ENCODE results near the gene GOLGA1.
"Not testable (repeated sequence)": the region's sequence is repeated elsewhere in the genome, so short reads cannot be mapped to it uniquely, and the experiment has no call there.

GOLGA1 gene

DNA sequence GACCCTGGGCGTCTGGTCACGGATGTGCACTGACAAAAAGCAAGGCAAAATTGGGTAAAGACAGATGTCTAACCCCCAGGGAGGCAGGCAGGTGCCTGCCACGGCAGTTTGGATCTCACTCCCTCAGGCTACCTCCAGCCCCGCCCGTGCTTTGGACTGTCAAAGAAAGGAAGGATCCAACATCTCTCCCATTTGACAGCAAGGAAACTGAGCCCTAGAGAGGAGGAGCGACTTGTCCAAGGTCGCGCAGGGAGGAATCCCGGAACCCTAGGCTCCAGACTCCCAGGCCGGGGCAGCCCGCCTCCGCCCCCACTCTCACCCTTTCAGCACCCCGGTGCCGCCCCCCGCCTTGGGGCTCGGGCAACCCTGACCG is 376 bp downstream of the GOLGA1 start:
- DNase-seq: no peak

DNA sequence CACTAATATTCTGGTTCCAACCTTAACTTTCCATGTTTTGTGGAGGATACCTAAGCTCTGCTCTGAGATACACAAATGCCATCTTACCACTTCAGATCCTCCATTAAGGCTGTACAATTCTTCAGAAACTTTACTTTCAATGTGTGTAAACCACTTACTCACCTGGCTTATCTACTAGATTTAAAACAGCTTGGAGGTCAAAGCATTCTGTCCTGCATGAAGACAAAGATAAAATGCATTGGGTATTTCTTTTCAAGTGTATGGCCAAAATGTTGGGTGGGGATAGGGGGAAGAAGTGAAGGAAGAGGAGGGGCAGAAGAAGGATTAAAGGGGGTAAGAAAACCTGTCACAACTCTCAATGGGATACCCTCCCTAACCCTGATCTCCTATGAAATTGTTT is 939 bp downstream of the GOLGA1 start:
- no peak for DNase-seq

- no peak for DNase-seq
Observed at GRCh38 chr9:124934290-124934689, 6.6 kb downstream of the GOLGA1 start.

DNA sequence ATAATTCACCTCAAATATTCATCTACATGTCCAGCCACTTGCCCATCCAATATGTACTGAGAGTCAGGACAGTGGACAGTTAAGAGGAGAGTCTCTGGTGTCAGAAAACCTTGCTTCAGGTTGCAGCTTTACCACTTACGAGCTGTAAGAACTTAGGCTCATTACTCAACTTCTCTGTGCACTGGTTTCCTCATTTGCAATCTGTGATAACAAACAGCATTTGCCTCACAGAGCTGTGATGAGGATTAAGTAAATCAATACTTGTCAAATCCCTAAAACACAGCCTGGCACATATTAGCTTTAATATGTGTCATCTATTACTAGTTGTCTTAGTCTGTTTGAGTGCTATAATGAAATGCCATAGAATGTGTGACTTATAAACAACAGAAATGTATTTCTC is 8.6 kb downstream of the GOLGA1 start:
- DNase-seq: no peak

- DNase-seq: no peak
Observed at GRCh38 chr9:124929464-124929863, 11.4 kb downstream of the GOLGA1 start.

DNA sequence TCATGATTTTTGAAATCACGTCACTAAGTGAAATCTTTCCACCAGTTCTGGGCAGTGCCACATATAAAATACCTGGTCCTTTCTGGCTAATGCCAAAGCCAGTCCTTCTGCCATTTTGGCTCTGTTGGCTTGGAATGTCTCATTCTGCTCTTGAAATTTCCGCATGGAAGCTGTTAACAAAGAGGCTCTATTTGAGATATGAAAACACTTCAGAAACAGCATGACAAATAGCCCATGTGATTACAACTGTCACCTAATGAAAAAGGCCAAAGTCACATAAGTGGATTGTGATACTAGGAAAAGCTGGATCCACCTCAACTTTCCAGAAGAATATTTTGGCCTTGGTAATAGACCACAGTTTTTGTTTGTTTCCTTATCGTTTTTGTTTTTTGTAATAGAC is 12.8 kb downstream of the GOLGA1 start:
- no peak for DNase-seq

- DNase-seq: not testable (repeated sequence)
Observed at GRCh38 chr9:124920394-124920793, 20.5 kb downstream of the GOLGA1 start.

- DNase-seq: no peak
Observed at GRCh38 chr9:124914753-124915405, 26.0 kb downstream of the GOLGA1 start.

DNA sequence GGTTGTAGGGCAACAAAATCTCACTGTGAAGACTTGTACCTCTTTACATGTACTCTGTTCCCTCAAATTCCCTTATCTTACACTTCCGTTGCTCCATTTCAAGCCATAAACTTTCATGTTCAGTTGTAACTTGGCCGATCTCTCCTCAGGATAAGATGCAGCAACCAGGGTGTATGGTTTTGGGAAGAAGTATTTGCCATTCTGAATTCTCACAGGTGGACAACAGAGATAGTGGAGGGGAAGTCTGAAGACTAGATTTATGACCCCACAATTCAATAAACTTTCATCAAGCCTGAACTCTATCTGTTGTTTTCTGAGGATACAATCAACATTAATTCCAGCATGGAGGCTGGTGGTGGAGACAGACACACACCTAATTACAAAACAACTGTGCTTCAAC is 27.5 kb downstream of the GOLGA1 start:
- DNase-seq: no peak

- no peak for DNase-seq
Observed at GRCh38 chr9:124911766-124912165, 29.1 kb downstream of the GOLGA1 start.

GRCh38 chr9:124908098-124908497 is 32.8 kb downstream of the GOLGA1 start:
- no peak for DNase-seq

GRCh38 chr9:124906966-124907365 is 33.9 kb downstream of the GOLGA1 start:
- DNase-seq: no peak

GRCh38 chr9:124899845-124900244 is 41.0 kb downstream of the GOLGA1 start:
- DNase-seq: no peak

DNA sequence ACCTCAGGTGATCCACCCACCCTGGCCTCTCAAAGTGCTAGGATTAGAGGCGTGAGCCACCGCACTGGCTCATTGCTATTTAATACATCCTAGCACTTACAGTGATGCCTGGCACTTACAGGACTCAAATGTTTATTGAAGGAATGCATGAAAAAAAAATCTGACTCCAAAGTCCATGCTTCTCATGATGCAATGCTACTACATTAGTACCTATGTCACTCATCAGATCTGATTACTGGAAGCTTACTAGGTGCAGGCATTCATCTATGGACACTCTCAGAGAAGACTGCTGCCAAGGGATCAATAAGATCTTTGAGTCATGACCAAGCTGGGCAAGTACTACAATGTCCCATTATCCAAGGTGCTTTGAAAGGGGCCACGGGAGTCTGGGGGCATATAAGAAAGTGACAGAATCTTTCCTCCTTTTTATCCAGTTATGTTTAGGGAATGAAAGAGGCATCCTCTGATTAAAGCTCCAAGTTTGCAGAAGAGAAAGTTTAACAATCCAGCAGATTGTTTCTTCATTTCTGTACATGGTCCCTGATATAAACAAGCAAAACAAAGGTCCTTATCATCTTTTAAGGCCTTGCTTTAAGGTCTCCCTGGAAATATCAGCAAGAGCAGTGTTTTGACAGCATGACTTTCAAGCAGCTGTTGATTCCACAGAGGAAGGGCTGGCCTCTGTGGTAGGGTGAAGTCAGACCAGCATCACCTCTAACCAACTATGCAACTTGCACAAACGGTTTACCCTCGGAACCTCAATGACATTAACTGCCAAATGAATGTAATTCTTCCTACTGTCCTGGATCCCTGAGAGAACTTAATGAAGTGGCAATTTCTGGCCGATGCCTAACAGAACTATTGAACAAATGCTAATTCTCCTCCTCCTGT is 43.1 kb downstream of the GOLGA1 start:
- DNase-seq: no peak

GRCh38 chr9:124894741-124895170 is 46.1 kb downstream of the GOLGA1 start:
- peak in 1 of 2 experiments; percentile 27 for DNase-seq

DNA sequence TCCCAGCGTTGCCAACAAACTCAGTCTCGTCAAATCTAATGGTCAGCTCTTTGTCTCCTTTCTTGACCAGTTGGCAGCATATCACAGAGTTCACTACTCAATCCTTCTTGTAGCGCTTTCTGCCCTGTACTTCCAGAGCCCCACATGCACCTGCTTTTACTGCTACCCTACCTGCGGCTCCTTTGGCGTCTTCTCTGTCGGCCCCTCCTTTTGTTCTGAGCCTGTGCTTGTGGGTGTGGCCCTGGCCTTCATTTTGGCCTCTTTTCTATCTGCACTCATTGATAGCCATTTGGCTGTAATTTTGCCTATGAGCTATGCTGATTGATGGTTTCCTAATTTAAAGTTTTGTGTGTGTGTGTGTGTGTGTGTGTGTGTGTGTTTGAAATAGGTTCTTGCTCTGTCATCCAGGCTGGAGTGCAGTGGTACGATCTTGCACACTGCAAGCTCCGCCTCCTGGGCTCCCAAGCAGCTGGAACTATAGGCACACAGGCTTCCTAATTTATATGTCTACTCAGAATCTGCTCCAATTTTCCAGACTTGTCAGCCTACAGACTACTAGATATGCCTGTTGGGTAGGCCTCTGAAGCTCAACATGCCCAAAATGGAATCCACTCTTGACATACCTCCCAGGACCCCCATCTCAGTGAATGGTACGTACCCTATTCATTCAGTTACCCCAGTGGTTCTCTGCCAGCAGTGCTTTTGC is 46.7 kb downstream of the GOLGA1 start:
- no peak for DNase-seq

DNA sequence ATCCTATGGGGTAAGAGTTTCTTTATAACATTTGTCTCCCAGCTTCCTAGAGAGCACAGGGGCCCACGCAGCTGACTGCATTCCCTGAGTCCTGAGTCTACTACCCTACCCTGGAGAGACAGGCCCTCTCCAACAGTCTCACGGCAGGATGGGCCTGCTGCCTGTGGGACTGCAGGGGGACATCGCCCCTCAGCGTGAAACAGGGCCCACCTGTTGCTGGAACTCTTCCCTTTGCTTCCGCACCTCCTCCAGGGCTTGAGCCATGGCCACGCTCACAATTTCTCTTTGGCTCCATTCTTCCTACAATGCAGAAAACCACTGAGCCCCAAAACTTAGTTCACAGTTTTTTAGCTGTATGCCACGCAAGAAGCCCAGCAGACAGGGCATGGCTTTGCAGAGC is 50.7 kb downstream of the GOLGA1 start:
- no peak for DNase-seq

DNA sequence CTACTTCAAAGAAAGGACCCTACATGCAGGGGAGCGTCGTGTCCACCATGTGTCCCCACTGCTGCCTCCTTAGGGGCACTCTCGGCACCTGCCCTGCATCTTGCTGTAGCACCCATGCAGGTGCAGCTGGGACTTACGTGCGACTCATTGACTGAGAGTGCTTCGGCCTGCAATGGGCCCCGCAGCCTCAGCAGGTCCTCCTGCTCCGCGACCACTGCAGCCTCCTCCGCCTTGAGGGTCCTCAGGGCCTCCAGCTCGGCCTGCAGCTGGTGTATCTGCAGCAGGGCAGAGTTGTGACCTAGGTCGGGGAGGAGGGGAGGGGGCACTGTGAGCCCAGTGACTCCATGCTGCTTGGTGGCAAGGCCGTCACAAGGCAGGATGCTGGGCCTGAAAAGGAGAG is 51.9 kb downstream of the GOLGA1 start:
- no peak for DNase-seq

DNA sequence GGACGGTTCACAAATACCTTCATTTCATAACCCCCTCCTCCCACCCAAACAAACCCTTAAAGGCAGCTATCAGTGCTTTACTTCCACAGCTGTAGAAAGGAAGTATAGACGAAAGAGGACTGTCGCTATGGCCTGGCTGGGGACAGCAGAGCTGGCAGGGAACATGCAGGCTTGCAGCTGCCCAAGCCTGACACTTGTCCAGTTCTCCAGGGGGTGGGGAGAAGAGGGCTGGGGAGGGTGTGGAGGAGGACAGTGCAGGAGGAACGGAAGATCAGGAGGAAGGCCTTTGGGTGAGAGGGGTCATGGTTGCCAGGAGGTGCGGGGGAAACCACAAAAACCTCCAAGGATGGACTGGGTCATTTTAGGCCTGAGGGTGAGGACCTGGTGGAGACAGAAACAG is 53.1 kb downstream of the GOLGA1 start:
- DNase-seq: no peak

DNA sequence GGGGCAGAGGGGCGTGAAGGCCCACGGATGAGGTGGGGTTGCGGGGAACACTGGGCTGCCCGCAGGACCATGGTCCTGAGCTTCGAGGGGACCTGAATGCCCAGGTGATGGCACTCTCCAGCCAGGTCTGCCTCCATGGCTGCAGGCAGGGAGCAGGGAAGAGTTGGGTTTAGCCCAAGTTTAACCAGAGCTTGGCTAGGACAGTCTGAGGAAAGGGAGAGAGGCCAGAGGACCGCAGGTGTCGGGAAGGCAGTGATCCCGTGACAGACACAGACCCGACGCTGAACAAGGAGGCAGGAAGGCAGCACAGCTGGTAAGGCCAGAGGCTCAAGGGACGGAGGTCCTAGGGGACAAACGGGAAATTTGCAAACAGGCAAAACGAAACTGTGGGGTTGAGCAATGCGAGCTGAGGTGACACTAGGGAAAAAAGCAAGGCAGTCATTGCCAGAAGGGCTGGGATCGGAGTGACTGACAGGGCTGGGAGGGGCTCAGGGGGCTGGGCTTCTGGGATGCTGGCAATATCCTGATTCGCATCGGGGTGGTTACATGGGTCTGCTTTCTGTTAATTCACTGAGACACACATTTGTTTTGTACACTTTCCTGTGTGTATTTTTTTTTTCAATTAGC is 53.9 kb downstream of the GOLGA1 start:
- no peak for DNase-seq

GRCh38 chr9:124886461-124886860 is 54.4 kb downstream of the GOLGA1 start:
- DNase-seq: no peak

- DNase-seq: no peak
Observed at GRCh38 chr9:124885551-124885950, 55.3 kb downstream of the GOLGA1 start.

- DNase-seq: no peak
Observed at GRCh38 chr9:124884376-124884775, 56.5 kb downstream of the GOLGA1 start.
